ENCODE measurements around the gene ALDH7A1. TPM values are rescaled to one million over a fixed set of nuclear protein-coding genes. Genes with fewer than 3 reads are reported as not detected.

Gene ALDH7A1
- total and polyA plus RNA-seq, 12 donors: 19.5 to 65.7 (median 48.4) TPM

- Histone ChIP-seq H3K36me3 (peaks cover 0 to 100% (median 20%) of the 10 kb centered on the region in 9 donors), H3K4me3 (no peak overlapping the region), H3K4me1 (peaks cover 0 to 8% (median 0%) of the 10 kb centered on the region in 9 donors), H3K27me3 (no peaks in the 10 kb centered on the region), H3K27ac (no peak overlapping the region), H3K9me3 (no peaks in the 10 kb centered on the region)
- TF ChIP-seq CTCF (IDR thresholded peaks at IDR 0.05): no peak
- ATAC-seq (no peak), DNase-seq (no peak)
- intact Hi-C loops (cut with DNase I): no loop called here
- 93 to 94% methylated on average over 3 of the region's 3 CpGs for WGBS, 2 donors
Measured at GRCh38 chr5:126583761-126584160, 11.3 kb downstream of the ALDH7A1 start.

- Histone ChIP-seq H3K27me3 (no peaks in the 10 kb centered on the region), H3K36me3 (peaks cover 0 to 100% (median 30%) of the 10 kb centered on the region in 9 donors), H3K27ac (no peak overlapping the region), H3K9me3 (no peaks in the 10 kb centered on the region), H3K4me1 (no peaks in the 10 kb centered on the region), H3K4me3 (no peak overlapping the region)
- no peak for TF ChIP-seq CTCF (IDR thresholded peaks at IDR 0.05)
- ATAC-seq (no peak), DNase-seq (no peak)
- intact Hi-C loops (cut with DNase I): no loop called here
- WGBS, 2 donors: 94 to 98% methylated on average over 2 of the region's 2 CpGs
Measured at GRCh38 chr5:126579716-126580115, 15.3 kb downstream of the ALDH7A1 start.

- intact Hi-C loops (cut with DNase I): no loop called here
- Histone ChIP-seq H3K27ac (no peak overlapping the region), H3K36me3 (peaks cover 0 to 99% (median 30%) of the 10 kb centered on the region in 9 donors), H3K4me3 (no peak overlapping the region), H3K27me3 (no peaks in the 10 kb centered on the region), H3K4me1 (no peaks in the 10 kb centered on the region), H3K9me3 (no peaks in the 10 kb centered on the region)
- DNase-seq (no peak), ATAC-seq (no peak)
- no peak for TF ChIP-seq CTCF (IDR thresholded peaks at IDR 0.05)
- WGBS, 2 donors: 90 to 97% methylated on average over 5 of the region's 5 CpGs
Measured at GRCh38 chr5:126577415-126577814, 17.6 kb downstream of the ALDH7A1 start.

GRCh38 chr5:126576974-126577373, 18.0 kb downstream of the ALDH7A1 start:
- Histone ChIP-seq H3K36me3 (peaks cover 0 to 99% (median 30%) of the 10 kb centered on the region in 9 donors), H3K27ac (no peak overlapping the region), H3K27me3 (no peaks in the 10 kb centered on the region), H3K4me3 (no peak overlapping the region), H3K4me1 (no peaks in the 10 kb centered on the region), H3K9me3 (no peaks in the 10 kb centered on the region)
- ATAC-seq (no peak), DNase-seq (no peak)
- no peak for TF ChIP-seq CTCF (IDR thresholded peaks at IDR 0.05)
- intact Hi-C loops (cut with DNase I): no loop called here
- WGBS, 2 donors: 88 to 92% methylated on average over 5 of the region's 5 CpGs
